ENCODE data around the gene ADAMTSL4.
A peak's percentile ranks its signal among the peaks of the same experiment; 100 is the strongest.
"Not testable (repeated sequence)": the region's sequence is repeated elsewhere in the genome, so short reads cannot be mapped to it uniquely, and the experiment has no call there.

ADAMTSL4 gene

GRCh38 chr1:150568594-150568966 lies 19.4 kb downstream of the ADAMTSL4 start:
- DNase-seq: no peak

GRCh38 chr1:150572918-150573647 lies 23.9 kb downstream of the ADAMTSL4 start:
- DNase-seq: no peak

GRCh38 chr1:150573648-150574071 lies 24.5 kb downstream of the ADAMTSL4 start:
- not testable (repeated sequence) for DNase-seq

GRCh38 chr1:150574260-150575071 lies 25.3 kb downstream of the ADAMTSL4 start:
- no peak for DNase-seq

- DNase-seq: no peak
Observed at GRCh38 chr1:150575072-150575489, 25.9 kb downstream of the ADAMTSL4 start.

- no peak for DNase-seq
Observed at GRCh38 chr1:150575518-150576366, 26.5 kb downstream of the ADAMTSL4 start.

GRCh38 chr1:150576367-150576711 lies 27.1 kb downstream of the ADAMTSL4 start:
- DNase-seq: no peak

GRCh38 chr1:150576794-150577556 lies 27.8 kb downstream of the ADAMTSL4 start:
- DNase-seq: no peak

GRCh38 chr1:150577557-150578271 lies 28.5 kb downstream of the ADAMTSL4 start:
- DNase-seq: no peak

GRCh38 chr1:150578272-150579109 lies 29.3 kb downstream of the ADAMTSL4 start:
- peak in 1 of 2 experiments; percentile 47 for DNase-seq

GRCh38 chr1:150579110-150579944 lies 30.1 kb downstream of the ADAMTSL4 start, which contains the start of gene MCL1:
MCL1 (minus strand) TSS chr1:150579610; CDS start chr1:150579530, 80 bp downstream.
- peak; percentile 97 for DNase-seq

- DNase-seq: no peak
Observed at GRCh38 chr1:150579945-150580642, 30.9 kb downstream of the ADAMTSL4 start.

GRCh38 chr1:150580966-150581365 lies 31.8 kb downstream of the ADAMTSL4 start:
- DNase-seq: not testable (repeated sequence)

- not testable (repeated sequence) for DNase-seq
Observed at GRCh38 chr1:150581437-150581836, 32.2 kb downstream of the ADAMTSL4 start.

GRCh38 chr1:150581962-150582361 lies 32.8 kb downstream of the ADAMTSL4 start:
- DNase-seq: not testable (repeated sequence)

- no peak for DNase-seq
Observed at GRCh38 chr1:150582371-150582770, 33.2 kb downstream of the ADAMTSL4 start.

- DNase-seq: no peak
Observed at GRCh38 chr1:150596095-150596892, 47.1 kb downstream of the ADAMTSL4 start.

GRCh38 chr1:150596976-150597375 lies 47.8 kb downstream of the ADAMTSL4 start:
- DNase-seq: no peak

All from NCI-H446 (cell line).